Muscle of back (tissue), 11 donors: Measurements from ENCODE around the gene FAM240A. TPM values are rescaled to one million over a fixed set of nuclear protein-coding genes. Genes with fewer than 3 reads are reported as not detected.
"Not testable (repeated sequence)": the region's sequence is repeated elsewhere in the genome, so short reads cannot be mapped to it uniquely, and the experiment has no call there.

Experiments
- DNase-seq, 3 donors: peaks; one replicate each; pipeline versions ENCODE4 v3.0.0 to v3.0.0-alpha.2; 2013
- polyA plus RNA-seq, 10 donors: library from polyadenylated mRNA; unstranded; fragments of 120-200 nt; gene quantifications; one replicate each; pipeline ENCODE4 v1.2.1, GENCODE V29; 2013; ENCODE audit not compliant: insufficient read length in 10 of 10

The FAM240A gene
- polyA plus RNA-seq, 10 donors: 0.13 to 0.41 (median 0.27) TPM

DNA sequence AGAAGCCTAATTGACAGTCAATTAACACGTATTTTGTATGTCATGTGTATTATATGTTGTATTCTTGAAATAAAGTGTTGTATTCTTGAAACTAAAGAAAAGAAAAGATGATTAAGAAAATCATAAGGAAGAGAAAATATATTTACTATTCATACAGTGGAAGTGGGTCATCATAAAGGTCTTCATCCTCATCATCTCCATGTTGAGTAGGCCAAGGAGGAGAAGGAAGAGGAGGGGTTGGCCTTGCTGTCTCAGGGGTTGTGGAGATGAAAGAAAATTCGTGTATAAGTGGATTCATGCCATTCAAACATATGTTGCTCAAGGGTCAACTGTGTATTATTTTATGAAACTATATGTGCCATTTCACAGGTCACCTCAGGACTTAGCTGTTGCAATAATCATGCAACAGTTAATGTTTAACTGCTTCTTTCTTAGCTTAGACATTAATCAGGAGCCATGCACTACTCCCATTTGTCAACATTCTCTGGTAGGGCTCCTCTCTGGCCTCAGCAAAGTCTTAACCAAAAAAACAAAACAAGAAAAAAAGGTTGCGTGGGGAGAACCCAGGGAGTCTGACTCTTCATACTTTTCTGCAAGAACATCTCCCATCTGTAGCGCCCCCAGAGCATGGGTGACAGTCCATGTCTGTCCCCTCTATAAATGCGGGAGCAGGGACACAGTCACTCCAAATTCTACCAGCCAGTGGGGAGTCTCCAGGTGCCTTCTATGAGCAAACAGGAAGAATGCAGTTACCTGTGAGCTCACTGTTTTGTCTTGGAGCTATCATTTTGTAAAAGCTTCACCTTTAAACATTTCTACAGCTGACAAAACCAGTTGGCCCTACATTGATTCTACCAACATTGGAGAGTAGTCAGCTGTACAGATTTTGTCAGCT, 26.3 kb upstream of the FAM240A start:
- no peak for DNase-seq

GRCh38 chr3:46586738-46587246, 25.5 kb upstream of the FAM240A start:
- no peak for DNase-seq

GRCh38 chr3:46587268-46587667, 25.1 kb upstream of the FAM240A start:
- DNase-seq: not testable (repeated sequence)

GRCh38 chr3:46593274-46593862, 19.0 kb upstream of the FAM240A start:
- DNase-seq: no peak

DNA sequence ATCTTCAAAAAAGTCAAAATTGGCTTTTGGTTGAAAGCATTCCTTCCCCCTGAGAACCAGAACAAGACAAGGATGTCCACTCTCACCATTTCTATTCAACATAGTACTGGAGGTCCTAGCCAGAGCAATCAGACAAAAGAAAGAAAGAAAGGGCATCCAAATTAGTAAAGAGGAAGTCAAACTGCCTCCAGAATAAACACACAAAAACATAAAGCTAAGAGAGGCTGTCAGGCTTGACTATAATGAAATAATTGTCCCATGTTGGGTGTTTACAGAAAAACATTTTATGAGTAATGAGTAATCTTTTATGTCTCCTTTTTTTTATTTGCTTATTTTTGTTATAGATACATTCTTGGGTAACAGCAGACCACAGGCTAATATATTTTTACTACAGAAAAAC, 18.3 kb upstream of the FAM240A start:
- DNase-seq: no peak

GRCh38 chr3:46594723-46595122, 17.6 kb upstream of the FAM240A start:
- DNase-seq: no peak

DNA sequence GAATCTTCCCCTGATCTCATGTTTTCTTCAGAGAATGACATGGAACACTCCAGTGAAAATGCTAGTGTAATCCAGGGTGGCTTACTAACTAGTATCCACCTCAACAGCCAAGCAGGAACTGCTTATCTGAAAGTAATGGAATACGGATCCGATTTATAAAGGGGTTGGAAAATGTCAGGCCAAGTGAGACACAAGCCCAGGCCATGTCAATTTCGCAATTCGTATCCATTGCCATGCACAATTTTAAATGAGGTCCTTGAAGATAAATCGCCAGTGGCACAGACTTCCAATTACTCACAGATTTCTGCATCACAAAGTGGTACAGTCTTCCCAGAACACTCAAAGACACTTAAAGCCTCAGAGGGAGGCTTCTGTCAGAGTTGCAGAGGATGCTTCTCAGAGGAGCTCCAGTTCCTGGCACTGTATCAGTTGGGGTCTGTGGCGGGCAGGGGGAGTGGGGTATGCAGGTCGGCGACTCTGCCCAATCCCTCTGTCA, 16.5 kb upstream of the FAM240A start:
- no peak for DNase-seq

DNA sequence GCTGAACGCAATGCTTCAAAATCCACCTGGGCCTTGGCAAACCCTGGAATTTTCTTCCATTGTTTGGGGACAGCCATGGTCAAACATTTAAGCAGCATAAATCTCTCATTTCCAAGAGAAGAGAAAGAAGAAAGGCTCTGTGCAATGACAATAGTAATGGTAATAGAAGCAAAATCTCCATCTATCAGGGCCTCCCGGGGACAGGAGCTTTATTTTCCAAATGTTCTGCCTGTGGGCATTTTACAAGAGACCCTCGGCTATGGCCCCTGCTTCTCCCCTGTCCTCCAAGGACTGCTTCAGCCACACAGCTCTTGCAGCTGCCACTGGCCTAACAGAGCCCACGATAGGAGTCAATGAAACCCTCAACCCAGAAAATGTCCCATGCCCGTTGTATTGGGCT, 12.7 kb upstream of the FAM240A start:
- no peak for DNase-seq

DNA sequence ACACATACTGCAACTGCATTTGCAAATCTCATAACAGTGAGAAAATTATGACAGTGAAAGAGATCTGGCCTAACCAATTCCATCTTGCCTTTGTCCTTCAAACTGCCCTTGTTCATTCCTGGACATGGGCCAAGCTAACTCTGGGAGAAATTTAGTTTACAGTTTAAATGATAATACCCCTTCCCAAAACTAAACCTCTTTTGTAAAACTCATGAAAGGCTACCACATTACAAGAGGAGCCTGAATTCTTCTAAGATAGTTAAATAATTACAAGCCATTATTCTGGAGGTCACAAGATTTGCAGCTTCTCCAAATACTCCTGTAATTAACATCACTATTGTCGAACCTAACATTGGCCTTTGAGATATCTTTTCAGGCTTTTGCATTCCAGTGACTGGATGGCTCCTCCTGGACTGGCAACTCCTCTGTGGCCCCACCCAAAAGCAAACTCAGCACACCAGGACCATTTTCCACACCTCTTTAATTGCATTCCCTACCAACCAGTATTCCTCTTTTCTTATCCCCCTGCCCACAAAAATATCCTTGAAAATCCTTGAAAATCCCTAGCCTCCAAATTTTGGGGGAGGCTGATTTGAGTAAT, 8.8 kb upstream of the FAM240A start:
- no peak for DNase-seq

GRCh38 chr3:46604127-46604526, 8.2 kb upstream of the FAM240A start:
- DNase-seq: no peak

DNA sequence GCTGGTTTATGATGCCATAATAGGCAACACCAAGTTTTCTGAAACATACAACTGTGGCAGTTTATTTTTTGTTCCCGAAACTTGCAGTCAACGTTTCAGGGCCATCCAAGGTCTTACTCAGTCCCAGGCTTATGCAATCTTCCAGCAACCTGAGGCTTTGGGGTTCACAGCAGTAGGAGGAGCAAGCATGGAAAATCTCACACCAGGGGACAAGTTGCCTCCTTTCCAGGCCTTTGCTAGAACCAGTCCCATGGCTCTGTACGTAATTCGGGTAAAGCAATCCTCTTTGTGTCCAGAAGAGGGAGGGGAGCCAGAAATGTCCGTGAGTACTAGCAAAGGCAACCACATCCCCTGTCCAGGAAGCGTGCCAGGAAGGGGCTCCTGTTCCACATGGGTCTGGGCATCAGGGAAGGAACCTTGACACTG, 4.7 kb upstream of the FAM240A start:
- peak in 1 of 3 donors; percentile 31 for DNase-seq

GRCh38 chr3:46609212-46609721, 3.1 kb upstream of the FAM240A start:
- DNase-seq: no peak

DNA sequence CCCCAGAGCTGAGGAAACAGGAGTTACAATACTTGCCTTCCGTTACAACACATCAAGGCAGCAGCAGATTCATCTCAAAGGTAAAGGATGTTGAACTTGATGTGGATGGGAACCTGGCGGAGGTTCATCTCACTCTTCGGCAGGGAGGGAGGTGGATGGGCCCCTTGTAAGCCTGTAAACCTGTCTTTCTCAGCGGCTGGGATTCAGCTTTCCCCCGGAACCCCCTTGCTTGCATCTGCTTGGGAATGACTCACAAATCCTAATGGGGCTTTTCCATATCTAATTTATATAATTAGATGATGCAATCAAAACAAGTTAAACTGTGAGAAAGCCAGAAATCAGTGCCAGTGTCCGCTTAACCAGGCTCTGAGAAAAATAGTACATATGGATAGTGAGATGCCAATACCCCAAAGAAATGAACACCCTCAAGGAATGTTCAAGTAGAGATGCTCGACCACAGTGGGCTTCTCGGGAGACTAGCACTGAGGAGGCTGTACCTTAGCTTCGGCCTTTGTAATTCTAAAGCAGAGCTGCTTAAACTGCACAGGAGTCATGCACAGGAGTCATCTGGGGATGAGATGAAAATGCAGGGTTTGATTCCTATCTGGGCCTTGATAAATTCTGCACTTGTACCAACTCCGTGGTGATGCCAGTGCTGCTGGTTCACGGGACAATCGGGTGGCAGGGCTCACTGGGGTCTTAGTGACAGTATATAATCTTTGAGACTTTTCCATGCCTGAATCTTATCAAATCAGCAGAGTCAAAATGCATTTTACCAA, 2.2 kb upstream of the FAM240A start:
- peak in 1 of 3 donors; percentile 27 for DNase-seq

DNA sequence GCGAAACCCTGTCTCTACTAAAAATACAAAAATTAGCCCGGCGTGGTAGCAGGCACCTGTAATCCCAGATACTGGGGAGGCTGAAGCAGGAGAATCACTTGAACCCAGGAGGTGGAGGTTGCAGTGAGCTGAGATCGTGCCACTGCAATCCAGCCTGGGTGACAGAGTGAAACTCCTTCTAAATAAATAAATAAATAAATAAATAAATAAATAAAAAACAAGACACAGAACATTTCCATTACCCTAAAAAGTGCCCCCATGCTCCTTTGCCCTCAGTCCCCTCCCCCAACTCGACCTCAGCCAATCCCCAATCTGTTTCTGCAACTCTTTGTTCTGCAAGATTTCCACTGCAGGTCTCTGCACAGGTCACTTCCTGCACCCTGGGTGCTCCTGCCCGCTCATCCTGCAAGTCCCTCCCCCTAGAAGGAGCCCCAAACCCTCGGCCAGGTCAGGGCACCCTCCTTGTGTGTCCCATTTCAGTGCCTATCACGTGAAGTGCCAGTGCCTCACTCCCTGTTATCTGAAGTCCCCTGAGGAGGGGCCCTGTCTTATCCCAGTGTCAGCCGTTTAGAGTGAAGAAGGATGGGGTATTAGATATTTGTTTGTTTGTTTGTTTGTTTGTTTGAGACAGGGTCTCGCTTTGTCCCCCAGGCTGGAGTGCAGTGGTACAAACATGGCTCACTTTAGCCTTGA, 1.1 kb downstream of the FAM240A start:
- no peak for DNase-seq

- DNase-seq: no peak
Measured at GRCh38 chr3:46614431-46614830, 2.1 kb downstream of the FAM240A start.

- peak in 1 of 3 donors; percentile 26 for DNase-seq
Measured at GRCh38 chr3:46615050-46615775, 2.9 kb downstream of the FAM240A start.

DNA sequence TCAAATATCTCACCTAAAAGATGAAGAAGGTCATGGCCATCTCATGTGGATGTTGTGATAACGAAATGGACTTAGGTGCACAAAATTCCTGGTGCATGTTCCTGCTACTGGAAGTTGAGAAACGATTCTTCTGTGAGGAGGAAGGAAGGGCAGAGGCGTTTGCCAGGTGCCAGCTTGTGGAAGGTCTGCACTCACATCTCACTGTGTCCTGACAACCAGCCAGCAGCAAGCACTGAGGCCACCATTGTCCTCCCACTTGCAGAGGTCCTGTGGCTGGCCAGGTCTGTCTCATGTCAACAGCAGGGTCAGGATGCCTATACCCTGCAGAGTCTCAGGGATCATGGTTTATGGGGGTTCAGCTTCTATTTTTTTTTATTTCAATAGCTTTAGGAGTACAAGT, 3.7 kb downstream of the FAM240A start:
- DNase-seq: no peak

GRCh38 chr3:46617941-46618340, 5.6 kb downstream of the FAM240A start:
- DNase-seq: no peak

GRCh38 chr3:46619845-46620778, 7.8 kb downstream of the FAM240A start:
- DNase-seq: no peak
